H1 (cell line): Measurements from ENCODE around the gene ITPK1. TPM values are rescaled to one million over a fixed set of nuclear protein-coding genes. Genes with fewer than 3 reads are reported as not detected.

Source experiments
- CTCF ChIA-PET: fragments of 300-600 bp; sonication (Branson Sonifier 250); formaldehyde crosslinking; loops from one replicate; lab custom pipeline; 2021; ENCODE audit not compliant: partially characterized antibody; lab: Charles Lee
- POLR2A ChIA-PET: fragments of 300-600 bp; sonication (Branson Sonifier 250); formaldehyde crosslinking; loops from one replicate; lab custom pipeline; 2021; ENCODE audit warnings: inconsistent platforms; ENCODE audit not compliant: partially characterized antibody; lab: Charles Lee
- DNase-seq, 2 experiments: peaks; one replicate each; pipeline versions ENCODE4 v3.0.0 to v3.0.0-alpha.2; 2010 to 2022; ENCODE audit warnings: low spot score in 2 of 2, low read depth in 1 of 2, mixed read lengths in 1 of 2
- FAIRE-seq: peaks from 2 replicates; lab custom pipeline; 2011; peaks lifted over from hg19 to GRCh38; lab: Jason Lieb, UNC
- H2AFZ ChIP-seq: 2 replicates; pipeline ENCODE4 v1.8.1; 2012; ENCODE audit warnings: low read length, inconsistent platforms
- H2AK5ac ChIP-seq: 2 replicates; pipeline ENCODE4 v1.6.1; 2013; ENCODE audit warnings: low read depth, low read length
- H2BK120ac ChIP-seq: replicated peaks from 2 replicates; pipeline ENCODE3; 2013; ENCODE audit warnings: low read depth, low read length, inconsistent platforms
- H2BK12ac ChIP-seq: 2 replicates; pipeline ENCODE4 v1.6.1; 2013; ENCODE audit warnings: low read depth, low read length
- H2BK15ac ChIP-seq: 2 replicates; pipeline ENCODE4 v1.6.1; 2013; ENCODE audit warnings: low read length
- H2BK20ac ChIP-seq: 2 replicates; pipeline ENCODE4 v1.6.1; 2013; ENCODE audit warnings: low read length
- H2BK5ac ChIP-seq: 2 replicates; pipeline ENCODE4 v1.6.1; 2013; ENCODE audit warnings: low read depth, low read length
- H3K14ac ChIP-seq: 2 replicates; pipeline ENCODE4 v1.6.1; 2013; ENCODE audit warnings: inconsistent platforms; ENCODE audit not compliant: insufficient read length
- H3K18ac ChIP-seq: 2 replicates; pipeline ENCODE4 v1.6.1; 2013; ENCODE audit warnings: low read length; ENCODE audit errors: extremely low read depth
- H3K23ac ChIP-seq: 2 replicates; pipeline ENCODE4 v1.6.1; 2013; ENCODE audit warnings: inconsistent platforms; ENCODE audit not compliant: insufficient read length
- H3K23me2 ChIP-seq: 2 replicates; pipeline ENCODE4 v1.6.1; 2013; ENCODE audit warnings: low read depth, low read length
- H3K27ac ChIP-seq: 2 replicates; pipeline ENCODE4 v1.6.1; 2011; ENCODE audit warnings: low read depth, low read length, inconsistent platforms
- H3K27me3 ChIP-seq, 4 experiments: replicated peaks in 1 of 4; 1 replicate in 1 of 4; 2 replicates in 3 of 4; pipeline versions ENCODE4 v1.6.1 to v1.8.1; 2011 to 2013; ENCODE audit warnings: low read length in 3 of 4, mild to moderate bottlenecking in 3 of 4, inconsistent platforms in 2 of 4, mixed read lengths in 2 of 4, moderate library complexity in 1 of 4; ENCODE audit not compliant: control insufficient read depth in 3 of 4, insufficient read depth in 3 of 4; ENCODE audit errors: extremely low read depth in 1 of 4
- H3K36me3 ChIP-seq, 4 experiments: 2 replicates each; pipeline versions ENCODE4 v1.6.1 to v1.8.1; 2011 to 2013; ENCODE audit warnings: mild to moderate bottlenecking in 4 of 4, low read length in 3 of 4, moderate library complexity in 2 of 4, control low read depth in 1 of 4, inconsistent platforms in 1 of 4; ENCODE audit not compliant: insufficient read depth in 4 of 4, control insufficient read depth in 2 of 4
- H3K4ac ChIP-seq: replicated peaks from 2 replicates; pipeline ENCODE3; 2013; ENCODE audit warnings: low read length, low read depth, mixed read lengths, inconsistent platforms; ENCODE audit not compliant: insufficient read length
- H3K4me1 ChIP-seq, 4 experiments: replicated peaks in 1 of 4; 1 replicate in 1 of 4; 2 replicates in 3 of 4; pipeline versions ENCODE4 v1.6.1 to v1.8.1; 2011 to 2013; ENCODE audit warnings: low read length in 3 of 4, inconsistent platforms in 2 of 4, mixed read lengths in 1 of 4; ENCODE audit not compliant: insufficient read depth in 4 of 4, control insufficient read depth in 3 of 4
- H3K4me2 ChIP-seq, 2 experiments: 2 replicates each; pipeline versions ENCODE4 v1.6.1 to v1.8.1; 2011 to 2013; ENCODE audit warnings: low read depth in 2 of 2, low read length in 2 of 2, control low read depth in 1 of 2, inconsistent platforms in 1 of 2, mild to moderate bottlenecking in 1 of 2; ENCODE audit not compliant: insufficient read depth in 1 of 2
- H3K4me3 ChIP-seq, 4 experiments: fragments of 200-600, 300-600 bp in 1 of 4; sonication (generic), shearing (Covaris generic), sonication (Bioruptor Twin) in 1 of 4; 2 replicates each; pipeline versions ENCODE4 v1.5.1 to v1.8.1; 2011 to 2016; ENCODE audit warnings: low read length in 4 of 4, low read depth in 3 of 4, control low read depth in 2 of 4, inconsistent platforms in 2 of 4, mild to moderate bottlenecking in 2 of 4, mixed read lengths in 1 of 4, moderate library complexity in 1 of 4; ENCODE audit not compliant: insufficient read depth in 2 of 4; ENCODE audit errors: extremely low read depth in 1 of 4
- H3K56ac ChIP-seq: replicated peaks from 2 replicates; pipeline ENCODE3; 2013; ENCODE audit warnings: low read depth, mild to moderate bottlenecking, mixed read lengths, low read length, inconsistent platforms; ENCODE audit not compliant: insufficient read length
- H3K79me1 ChIP-seq: 2 replicates; pipeline ENCODE4 v1.6.1; 2013; ENCODE audit warnings: low read depth, low read length, control low read depth
- H3K79me2 ChIP-seq, 2 experiments: 2 replicates each; pipeline versions ENCODE4 v1.6.1 to v1.8.1; 2012 to 2013; ENCODE audit warnings: low read length in 2 of 2, mild to moderate bottlenecking in 2 of 2, inconsistent platforms in 1 of 2; ENCODE audit not compliant: insufficient read depth in 2 of 2, control insufficient read depth in 1 of 2
- H3K9ac ChIP-seq, 4 experiments: replicated peaks in 1 of 4; 1 replicate in 1 of 4; 2 replicates in 3 of 4; pipeline versions ENCODE4 v1.6.1 to v1.8.1; 2011 to 2013; ENCODE audit warnings: low read depth in 3 of 4, low read length in 3 of 4, control low read depth in 2 of 4, mild to moderate bottlenecking in 2 of 4, moderate library complexity in 2 of 4, inconsistent platforms in 1 of 4; ENCODE audit errors: extremely low read depth in 1 of 4
- H3K9me3 ChIP-seq, 2 experiments: 2 replicates each; pipeline versions ENCODE4 v1.6.1 to v1.8.1; 2012 to 2013; ENCODE audit warnings: mild to moderate bottlenecking in 2 of 2, moderate library complexity in 2 of 2, control low read depth in 1 of 2, inconsistent platforms in 1 of 2, low read depth in 1 of 2, low read length in 1 of 2, mixed read lengths in 1 of 2; ENCODE audit not compliant: insufficient read depth in 2 of 2
- H4K20me1 ChIP-seq, 2 experiments: replicated peaks in 1 of 2; 2 replicates each; pipeline versions ENCODE3 to v1.8.1; 2011 to 2013; ENCODE audit warnings: inconsistent platforms in 2 of 2, low read length in 2 of 2, mild to moderate bottlenecking in 1 of 2; ENCODE audit not compliant: insufficient read depth in 2 of 2, control insufficient read depth in 1 of 2
- H4K5ac ChIP-seq: 2 replicates; pipeline ENCODE4 v1.6.1; 2013; ENCODE audit warnings: low read length, low read depth, mixed read lengths, inconsistent platforms; ENCODE audit not compliant: insufficient read length
- H4K8ac ChIP-seq: 2 replicates; pipeline ENCODE4 v1.8.0; 2013; ENCODE audit warnings: mild to moderate bottlenecking, moderate library complexity, low read length, inconsistent platforms; ENCODE audit not compliant: insufficient read depth; ENCODE audit errors: extremely low read depth
- H4K91ac ChIP-seq: replicated peaks from 2 replicates; pipeline ENCODE3; 2013; ENCODE audit warnings: low read length, mixed read lengths, inconsistent platforms; ENCODE audit not compliant: insufficient read length
- CBX5 ChIP-seq: fragments of 300-800, 300-1000 bp; sonication (generic); IDR thresholded peaks from 2 replicates; pipeline ENCODE4 v1.7.1; 2016; ENCODE audit warnings: antibody characterized with exemption, low read length, low read depth
- MAFK ChIP-seq: IDR thresholded peaks from 2 replicates; pipeline ENCODE4 v1.6.1; 2012; ENCODE audit warnings: low read depth, mild to moderate bottlenecking, improper control_type of control experiment, low read length
- RBBP5 ChIP-seq: IDR thresholded peaks from 2 replicates; pipeline ENCODE4 v1.7.1; 2012; ENCODE audit warnings: low read depth, mild to moderate bottlenecking, inconsistent platforms, low read length, moderate library complexity, borderline replicate concordance
- WGBS, 2 experiments: shearing (Covaris generic) in 1 of 2; methylation state at CpG; one replicate each; pipeline versions ENCODE4 v1.1.6 to v1.1.7; 2013 to 2015; ENCODE audit warnings: low lambda C conversion rate in 2 of 2, mixed read lengths in 2 of 2, inconsistent platforms in 1 of 2, low coverage in 1 of 2, missing lambda C conversion rate in 1 of 2; ENCODE audit not compliant: insufficient replicate concordance in 2 of 2, insufficient coverage in 1 of 2, insufficient read length in 1 of 2; ENCODE audit errors: extremely low coverage in 1 of 2, missing lambda C conversion rate in 1 of 2; 5-methylcytosine and 5-hydroxymethylcytosine counted together
- polyA plus RNA-seq, 7 experiments: library from polyadenylated mRNA; depleted of rRNA in 3 of 7; stranded (reverse) in 5 of 7; unstranded in 2 of 7; fragments of >200 nt in 5 of 7; fragments of 200-250 nt in 2 of 7; gene quantifications; 1 replicate in 5 of 7; 2 replicates in 1 of 7; 4 replicates in 1 of 7; pipeline versions ENCODE4 v1.2.1 to v1.2.3, GENCODE V29; 2011 to 2013; ENCODE audit warnings: missing spikeins in 2 of 7, mixed read lengths in 2 of 7
- total RNA-seq: library from RNA; stranded (reverse); fragmentation: NEBNext Ultra II Directional; extraction: Animal tissue kit (Norgen Biotek cat#: 25700); gene quantifications from 2 replicates; pipeline ENCODE4 v1.2.1, GENCODE V29; 2021
- TF ChIP-seq, protein P1 (sequence below): IDR thresholded peaks from 2 replicates; pipeline ENCODE4 v1.6.1; 2012; ENCODE audit warnings: inconsistent platforms
- TF ChIP-seq, protein P2 (sequence below): IDR thresholded peaks from 2 replicates; pipeline ENCODE4 v1.6.1; 2012; ENCODE audit warnings: inconsistent platforms

ITPK1 gene
- total and polyA plus RNA-seq, 2 of the 8 experiments (the other 6 are each of a cell fraction or from before 2014, with no cell fraction given) = 108 to 143 TPM

DNA sequence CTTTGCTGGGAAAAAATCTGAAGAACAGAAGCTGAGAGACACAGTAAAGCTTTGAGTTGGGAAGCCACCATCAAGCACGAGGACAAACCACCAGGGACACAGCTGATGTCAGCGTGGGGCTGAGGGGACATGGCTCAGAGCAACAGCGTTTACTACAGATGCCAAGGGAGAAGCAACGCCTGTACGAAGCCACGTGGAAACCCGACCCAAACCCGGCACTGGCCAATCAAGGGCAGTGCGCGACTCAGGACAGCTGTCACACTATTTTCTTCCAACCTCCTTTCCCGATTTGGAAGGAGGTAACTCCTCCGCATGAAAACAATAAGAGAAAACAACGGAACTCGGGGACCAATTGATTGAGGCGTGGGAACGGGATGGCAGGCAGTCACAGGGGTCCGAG, 213.0 kb downstream of the ITPK1 start:
- H2BK12ac ChIP-seq = peak overlapping the region; percentile 50; the same call in 1 of the 2 replicates
- H4K20me1 ChIP-seq = no peaks in the 10 kb centered on the region
- H3K56ac ChIP-seq = no peak overlapping the region
- POLR2A ChIA-PET = interaction anchor here (0.7 to 1.2 kb wide), 2 partner anchors 13 to 20 kb away, joined by 3 to 4 read pairs; no protein-coding TSS in a partner anchor
- H3K18ac ChIP-seq = no peak overlapping the region
- H3K23ac ChIP-seq = no peak overlapping the region
- H3K4me2 ChIP-seq = peak overlapping the region in 1 of 2 experiments; percentile 44; a peak in 1 of 4 replicates
- no peaks in the 10 kb centered on the region for H3K36me3 ChIP-seq
- H3K79me1 ChIP-seq = no peaks in the 10 kb centered on the region
- H2BK20ac ChIP-seq = no peak overlapping the region
- H2BK5ac ChIP-seq = no peak overlapping the region
- H4K91ac ChIP-seq = no peak overlapping the region
- no peak overlapping the region for H3K4me3 ChIP-seq
- DNase-seq (no peak), FAIRE-seq (no peak)
- H3K23me2 ChIP-seq = no peaks in the 10 kb centered on the region
- no peak overlapping the region for H3K27ac ChIP-seq
- no peaks in the 10 kb centered on the region for H3K9me3 ChIP-seq
- no peak overlapping the region for H3K4ac ChIP-seq
- no peak overlapping the region for H2BK15ac ChIP-seq
- H4K5ac ChIP-seq = no peak overlapping the region
- no peak overlapping the region for H3K9ac ChIP-seq
- no peak overlapping the region for H2BK120ac ChIP-seq
- H4K8ac ChIP-seq = no peak overlapping the region
- WGBS, 2 experiments = 37% methylated on average over 17 of the region's 17 CpGs; no CpG with 5 or more reads in 1 of the 2 experiments
- H2AFZ ChIP-seq = peak overlapping the region; percentile 79
- no peaks in the 10 kb centered on the region for H3K79me2 ChIP-seq
- H3K14ac ChIP-seq = no peak overlapping the region
- CTCF ChIA-PET = interaction anchor here (0.9 to 1.6 kb wide), 5 partner anchors 10 to 49 kb away, joined by 3 to 6 read pairs (median 4); no protein-coding TSS in a partner anchor
- H3K27me3 ChIP-seq = peaks cover 0 to 12% (median 9%) of the 10 kb centered on the region in 4 experiments; a peak in 5 of 7 replicates
- no peak overlapping the region for H2AK5ac ChIP-seq
- H3K4me1 ChIP-seq = peaks cover 0 to 2% (median 0%) of the 10 kb centered on the region in 4 experiments; a peak in 2 of 7 replicates
- TF ChIP-seq MAFK (no peak), RBBP5 (no peak), CBX5 (no peak)
- TF ChIP-seq, protein P1, sequence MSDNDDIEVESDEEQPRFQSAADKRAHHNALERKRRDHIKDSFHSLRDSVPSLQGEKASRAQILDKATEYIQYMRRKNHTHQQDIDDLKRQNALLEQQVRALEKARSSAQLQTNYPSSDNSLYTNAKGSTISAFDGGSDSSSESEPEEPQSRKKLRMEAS = peak; percentile 89
- TF ChIP-seq, protein P2, sequence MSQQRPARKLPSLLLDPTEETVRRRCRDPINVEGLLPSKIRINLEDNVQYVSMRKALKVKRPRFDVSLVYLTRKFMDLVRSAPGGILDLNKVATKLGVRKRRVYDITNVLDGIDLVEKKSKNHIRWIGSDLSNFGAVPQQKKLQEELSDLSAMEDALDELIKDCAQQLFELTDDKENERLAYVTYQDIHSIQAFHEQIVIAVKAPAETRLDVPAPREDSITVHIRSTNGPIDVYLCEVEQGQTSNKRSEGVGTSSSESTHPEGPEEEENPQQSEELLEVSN = peak; percentile 71
